Heart left ventricle (tissue), 16 donors: ENCODE measurements around the gene PRICKLE1. TPM values are rescaled to one million over a fixed set of nuclear protein-coding genes. Genes with fewer than 3 reads are reported as not detected.

ENCODE experiments used
- ATAC-seq, 4 donors: fragments of 200-7000 bp; cut with Tn5 transposase; one replicate each; pipeline ENCODE4 v1.9.1; 2020 to 2022; ENCODE audit warnings: moderate library complexity in 4 of 4, mild to moderate bottlenecking in 3 of 4, moderate number of reproducible peaks in 1 of 4
- DNase-seq, 5 donors: peaks; one replicate each; pipeline ENCODE4 v3.0.0-alpha.2; 2020
- H3K27ac ChIP-seq, 12 donors: fragments of 200-600 bp; sonication (generic) in 4 of 12; one replicate each; pipeline versions ENCODE4 v1.5.0 to v1.8.0; 2016 to 2022; ENCODE audit warnings: mild to moderate bottlenecking in 2 of 12
- H3K27me3 ChIP-seq, 9 donors: fragments of 200-600 bp; sonication (generic) in 2 of 9; one replicate each; pipeline versions ENCODE4 v1.5.1 to v1.8.0; 2016 to 2022; ENCODE audit warnings: mild to moderate bottlenecking in 3 of 9
- H3K36me3 ChIP-seq, 9 donors: fragments of 200-600 bp; sonication (generic) in 2 of 9; one replicate each; pipeline versions ENCODE4 v1.5.0 to v1.8.0; 2018 to 2022; ENCODE audit warnings: mild to moderate bottlenecking in 2 of 9
- H3K4me1 ChIP-seq, 12 donors: fragments of 200-600 bp; sonication (generic) in 4 of 12; one replicate each; pipeline versions ENCODE4 v1.5.0 to v1.8.0; 2016 to 2022; ENCODE audit warnings: mild to moderate bottlenecking in 3 of 12
- H3K4me3 ChIP-seq, 12 donors: fragments of 200-600 bp; sonication (generic) in 4 of 12; one replicate each; pipeline versions ENCODE4 v1.5.0 to v1.8.0; 2017 to 2022; ENCODE audit warnings: mild to moderate bottlenecking in 9 of 12, moderate library complexity in 4 of 12
- H3K9me3 ChIP-seq, 12 donors: fragments of 200-600 bp; sonication (generic) in 4 of 12; one replicate each; pipeline versions ENCODE4 v1.5.0 to v1.8.0; 2016 to 2022; ENCODE audit warnings: mild to moderate bottlenecking in 1 of 12
- CTCF ChIP-seq, 12 donors: fragments of 200-600 bp; sonication (generic) in 4 of 12; IDR thresholded peaks; one replicate each; pipeline versions ENCODE4 v1.5.0 to v1.8.0; 2018 to 2022; ENCODE audit warnings: antibody characterized with exemption in 12 of 12, mild to moderate bottlenecking in 5 of 12
- POLR2A ChIP-seq, 2 donors: fragments of 450-650 bp; IDR thresholded peaks; one replicate each; pipeline ENCODE4 v1.6.1; 2017; ENCODE audit warnings: antibody characterized with exemption in 2 of 2, mild to moderate bottlenecking in 2 of 2, moderate library complexity in 2 of 2
- WGBS, 4 donors: extraction: QIAGEN DNeasy Blood & Tissue Kit in 2 of 4; methylation state at CpG; one replicate each; pipeline versions ENCODE4 v1.1.5 to v1.1.7; 2013 to 2018; 5-methylcytosine and 5-hydroxymethylcytosine counted together
- intact Hi-C, 10 donors: fragments of 100-400 bp; cut with DNase I; formaldehyde crosslinking; loops; one replicate each; pipeline versions ENCODE4 v1.11.1 to v1.14.2; 2022
- polyA plus RNA-seq, 2 donors: library from polyadenylated mRNA; stranded (reverse); fragments of 200-250 nt; gene quantifications; one replicate each; pipeline ENCODE4 v1.2.3, GENCODE V29; 2013
- total RNA-seq, 9 donors: library from RNA; depleted of rRNA in 2 of 9; stranded (reverse); fragments of >200 nt in 2 of 9; fragmentation: NEBNext Ultra II Directional in 3 of 9; extraction: Animal tissue kit (Norgen Biotek cat#: 25700) in 3 of 9; gene quantifications; one replicate each; pipeline versions ENCODE4 v1.1.0 to v1.2.4, GENCODE V29; 2016 to 2023
- donor health status: ischemic (EF 13 %, LVEDD 7.1; RV severe dilation, severe dysfunction).
- donor health status: healthy with polysubstance abuse.
- donor health status: DM: no; HTN: yes; CAD: no.
- donor health status: DM: no; HTN: no; CAD: no.
- donor health status: ischemic (EF 25% LVEDD 6.9; RV normal size, moderate dysfunction).
- donor health status: ischemic (EF 25% LVEDD 5.7; RV mildly dilated, moderate dysfunction).
- donor health status: healthy.
- donor health status: DM: yes; HTN: yes; CAD: no.
- donor health status: ischemic (EF 35%, LVEDD 5.7; RV mildly dilated, moderate dysfunction).
- donor health status: nonischemic (EF 11% LVEDD 7.7; RV severe dilation, severe dysfunction).
- donor health status: DM: yes; HTN: yes; CAD: no.
- donor health status: PGD.
- donor health status: ischemic (EF 29% LVEDD 5.4; RV normal size, mild dysfunction).
- donor health status: nonischemic (EF 23%, LVEDD 6.1; RV moderate dilation, normal function).

PRICKLE1 gene
- total and polyA plus RNA-seq, 11 donors: 3.2 to 39.2 (median 20.7) TPM

GRCh38 chr12:42538203-42538602 lies 51.3 kb downstream of the PRICKLE1 start:
- no peaks in the 10 kb centered on the region for H3K9me3 ChIP-seq
- H3K4me3 ChIP-seq: no peak overlapping the region
- WGBS, 4 donors: 63 to 67% (median 65%) methylated on average over 3 of the region's 3 CpGs
- no peaks in the 10 kb centered on the region for H3K36me3 ChIP-seq
- intact Hi-C loops: no loop called here
- H3K27ac ChIP-seq: no peak overlapping the region
- ATAC-seq: no peak
- no peaks in the 10 kb centered on the region for H3K27me3 ChIP-seq
- TF ChIP-seq POLR2A (IDR thresholded peaks at IDR 0.05): no peak
- no peak for TF ChIP-seq CTCF (IDR thresholded peaks at IDR 0.05)
- no peak for DNase-seq
- H3K4me1 ChIP-seq: peaks cover 0 to 17% (median 0%) of the 10 kb centered on the region in 12 donors

GRCh38 chr12:42534184-42534838 lies 55.2 kb downstream of the PRICKLE1 start:
- ATAC-seq (peak; percentile 64 to 89 (median 80)), DNase-seq (peak in 3 of 5 donors; percentile 16 to 35 (median 29))
- Histone ChIP-seq H3K27me3 (no peaks in the 10 kb centered on the region), H3K27ac (no peak overlapping the region), H3K9me3 (no peaks in the 10 kb centered on the region), H3K36me3 (no peaks in the 10 kb centered on the region), H3K4me3 (no peak overlapping the region), H3K4me1 (peaks cover 0 to 17% (median 0%) of the 10 kb centered on the region in 12 donors)
- intact Hi-C loops: no loop called here
- TF ChIP-seq POLR2A (IDR thresholded peaks at IDR 0.05) (no peak), CTCF (IDR thresholded peaks at IDR 0.05) (no peak)
- 74 to 89% (median 82%) methylated on average over 4 of the region's 4 CpGs for WGBS, 4 donors

GRCh38 chr12:42530284-42530683 lies 59.3 kb downstream of the PRICKLE1 start:
- peaks cover 0 to 14% (median 0%) of the 10 kb centered on the region in 12 donors for H3K4me1 ChIP-seq
- no peaks in the 10 kb centered on the region for H3K36me3 ChIP-seq
- intact Hi-C loops: no loop called here
- H3K4me3 ChIP-seq: no peak overlapping the region
- H3K9me3 ChIP-seq: no peaks in the 10 kb centered on the region
- DNase-seq (no peak), ATAC-seq (no peak)
- no peak overlapping the region for H3K27ac ChIP-seq
- no peaks in the 10 kb centered on the region for H3K27me3 ChIP-seq
- WGBS, 4 donors: 88 to 89% (median 89%) methylated on average over 2 of the region's 2 CpGs
- TF ChIP-seq POLR2A (IDR thresholded peaks at IDR 0.05) (no peak), CTCF (IDR thresholded peaks at IDR 0.05) (no peak)

- no peaks in the 10 kb centered on the region for H3K27me3 ChIP-seq
- WGBS, 4 donors: 76 to 82% (median 81%) methylated on average over 1 of the region's 1 CpG
- no peak for TF ChIP-seq POLR2A (IDR thresholded peaks at IDR 0.05)
- no peak for TF ChIP-seq CTCF (IDR thresholded peaks at IDR 0.05)
- no peaks in the 10 kb centered on the region for H3K9me3 ChIP-seq
- H3K27ac ChIP-seq: no peak overlapping the region
- ATAC-seq: no peak
- H3K36me3 ChIP-seq: peaks cover 0 to 11% (median 0%) of the 10 kb centered on the region in 9 donors
- DNase-seq: no peak
- no peaks in the 10 kb centered on the region for H3K4me1 ChIP-seq
- intact Hi-C loops: no loop called here
- no peak overlapping the region for H3K4me3 ChIP-seq
Observed at GRCh38 chr12:42525444-42525843, 64.1 kb downstream of the PRICKLE1 start.
